ENCODE results near the gene TPGS1. TPM values are rescaled to one million over a fixed set of nuclear protein-coding genes. Genes with fewer than 3 reads are reported as not detected.

The TPGS1 gene
- total RNA-seq, 4 donors from 2014 or later, result 10.8 to 23.3 (median 20.9) TPM

- H3K27me3 ChIP-seq, result peaks cover 8% of the 10 kb centered on the region
- TF ChIP-seq CTCF (IDR thresholded peaks at IDR 0.05) (no peak), POLR2A (IDR thresholded peaks at IDR 0.05) (no peak), POLR2AphosphoS5 (IDR thresholded peaks at IDR 0.05) (no peak), EP300 (IDR thresholded peaks at IDR 0.05) (no peak)
- no peak overlapping the region for H3K4me3 ChIP-seq
- 55% methylated on average over 4 of the region's 52 CpGs for WGBS
- no peaks in the 10 kb centered on the region for H3K9me3 ChIP-seq
- H3K27ac ChIP-seq, result no peak overlapping the region
- no peaks in the 10 kb centered on the region for H3K36me3 ChIP-seq
- H3K4me1 ChIP-seq, result peaks cover 7% of the 10 kb centered on the region
- DNase-seq (ENCODE audit: low spot score in 2 of 2), result no peak
Observed at GRCh38 chr19:548886-549830, 41.9 kb downstream of the TPGS1 start.

- Histone ChIP-seq H3K27me3 (peaks cover 3% of the 10 kb centered on the region), H3K27ac (no peak overlapping the region), H3K4me1 (peaks cover 16% of the 10 kb centered on the region), H3K36me3 (no peaks in the 10 kb centered on the region), H3K9me3 (no peaks in the 10 kb centered on the region), H3K4me3 (no peak overlapping the region)
- WGBS, result 79% methylated on average over 20 of the region's 20 CpGs
- TF ChIP-seq POLR2AphosphoS5 (IDR thresholded peaks at IDR 0.05) (no peak), CTCF (IDR thresholded peaks at IDR 0.05) (no peak), POLR2A (IDR thresholded peaks at IDR 0.05) (no peak), EP300 (IDR thresholded peaks at IDR 0.05) (no peak)
- DNase-seq (ENCODE audit: low spot score in 2 of 2), result no peak
Observed at GRCh38 chr19:554817-555216, 47.5 kb downstream of the TPGS1 start.

GRCh38 chr19:555474-555808 lies 48.1 kb downstream of the TPGS1 start:
- no peaks in the 10 kb centered on the region for H3K36me3 ChIP-seq
- H3K27me3 ChIP-seq, result peaks cover 3% of the 10 kb centered on the region
- TF ChIP-seq POLR2AphosphoS5 (IDR thresholded peaks at IDR 0.05), result no peak
- TF ChIP-seq CTCF (IDR thresholded peaks at IDR 0.05), result no peak
- TF ChIP-seq POLR2A (IDR thresholded peaks at IDR 0.05), result no peak
- TF ChIP-seq EP300 (IDR thresholded peaks at IDR 0.05), result no peak
- H3K27ac ChIP-seq, result no peak overlapping the region
- no peaks in the 10 kb centered on the region for H3K9me3 ChIP-seq
- peaks cover 16% of the 10 kb centered on the region for H3K4me1 ChIP-seq
- DNase-seq (ENCODE audit: low spot score in 2 of 2), result no peak
- H3K4me3 ChIP-seq, result no peak overlapping the region
- 92% methylated on average over 14 of the region's 14 CpGs for WGBS

- no peak overlapping the region for H3K27ac ChIP-seq
- TF ChIP-seq EP300 (IDR thresholded peaks at IDR 0.05) (no peak), CTCF (IDR thresholded peaks at IDR 0.05) (no peak), POLR2AphosphoS5 (IDR thresholded peaks at IDR 0.05) (no peak), POLR2A (IDR thresholded peaks at IDR 0.05) (no peak)
- DNase-seq (ENCODE audit: low spot score in 2 of 2), result no peak
- 74% methylated on average over 23 of the region's 31 CpGs for WGBS
- H3K4me3 ChIP-seq, result no peak overlapping the region
- no peaks in the 10 kb centered on the region for H3K27me3 ChIP-seq
- peaks cover 10% of the 10 kb centered on the region for H3K4me1 ChIP-seq
- no peaks in the 10 kb centered on the region for H3K36me3 ChIP-seq
- no peaks in the 10 kb centered on the region for H3K9me3 ChIP-seq
Observed at GRCh38 chr19:556611-557382, 49.5 kb downstream of the TPGS1 start.
